ENCODE results near the gene SEC16B.

DNA sequence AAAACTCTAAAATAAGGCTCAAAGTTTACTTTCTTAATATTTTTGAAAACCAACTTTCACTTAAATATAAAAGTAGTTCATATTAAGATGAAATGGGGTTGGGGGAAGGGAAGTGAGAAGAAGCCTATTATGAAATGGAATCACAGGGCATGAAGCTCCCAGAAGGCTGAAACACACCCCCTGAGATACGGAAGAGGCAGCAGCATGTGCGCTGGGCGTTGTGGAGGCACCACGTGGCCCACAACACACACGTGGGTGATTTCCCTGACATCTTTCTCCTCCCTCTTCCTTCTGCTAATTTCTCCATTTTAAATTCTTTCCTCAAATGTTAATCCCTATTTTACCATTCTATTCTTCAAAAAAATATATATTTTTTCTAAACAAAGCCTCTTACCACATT lies 35.6 kb upstream of the SEC16B start:
- TF ChIP-seq, protein P1, sequence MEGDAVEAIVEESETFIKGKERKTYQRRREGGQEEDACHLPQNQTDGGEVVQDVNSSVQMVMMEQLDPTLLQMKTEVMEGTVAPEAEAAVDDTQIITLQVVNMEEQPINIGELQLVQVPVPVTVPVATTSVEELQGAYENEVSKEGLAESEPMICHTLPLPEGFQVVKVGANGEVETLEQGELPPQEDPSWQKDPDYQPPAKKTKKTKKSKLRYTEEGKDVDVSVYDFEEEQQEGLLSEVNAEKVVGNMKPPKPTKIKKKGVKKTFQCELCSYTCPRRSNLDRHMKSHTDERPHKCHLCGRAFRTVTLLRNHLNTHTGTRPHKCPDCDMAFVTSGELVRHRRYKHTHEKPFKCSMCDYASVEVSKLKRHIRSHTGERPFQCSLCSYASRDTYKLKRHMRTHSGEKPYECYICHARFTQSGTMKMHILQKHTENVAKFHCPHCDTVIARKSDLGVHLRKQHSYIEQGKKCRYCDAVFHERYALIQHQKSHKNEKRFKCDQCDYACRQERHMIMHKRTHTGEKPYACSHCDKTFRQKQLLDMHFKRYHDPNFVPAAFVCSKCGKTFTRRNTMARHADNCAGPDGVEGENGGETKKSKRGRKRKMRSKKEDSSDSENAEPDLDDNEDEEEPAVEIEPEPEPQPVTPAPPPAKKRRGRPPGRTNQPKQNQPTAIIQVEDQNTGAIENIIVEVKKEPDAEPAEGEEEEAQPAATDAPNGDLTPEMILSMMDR (IDR thresholded peaks at IDR 0.05 in 4 of 5, conservative IDR thresholded peaks at IDR 0.05 in 1 of 5): no peak
- TF ChIP-seq POLR2A (IDR thresholded peaks at IDR 0.05): no peak

Measured in gastrocnemius medialis (tissue), 4 donors.